NCI-H2107 (cell line): ENCODE results near the gene CHST3.
"Not testable (repeated sequence)": the region's sequence is repeated elsewhere in the genome, so short reads cannot be mapped to it uniquely, and the experiment has no call there.

Source experiments
- DNase-seq: peaks from one replicate; lab custom pipeline; 2025; lab: John Stamatoyannopoulos, UW

CHST3 gene

DNA sequence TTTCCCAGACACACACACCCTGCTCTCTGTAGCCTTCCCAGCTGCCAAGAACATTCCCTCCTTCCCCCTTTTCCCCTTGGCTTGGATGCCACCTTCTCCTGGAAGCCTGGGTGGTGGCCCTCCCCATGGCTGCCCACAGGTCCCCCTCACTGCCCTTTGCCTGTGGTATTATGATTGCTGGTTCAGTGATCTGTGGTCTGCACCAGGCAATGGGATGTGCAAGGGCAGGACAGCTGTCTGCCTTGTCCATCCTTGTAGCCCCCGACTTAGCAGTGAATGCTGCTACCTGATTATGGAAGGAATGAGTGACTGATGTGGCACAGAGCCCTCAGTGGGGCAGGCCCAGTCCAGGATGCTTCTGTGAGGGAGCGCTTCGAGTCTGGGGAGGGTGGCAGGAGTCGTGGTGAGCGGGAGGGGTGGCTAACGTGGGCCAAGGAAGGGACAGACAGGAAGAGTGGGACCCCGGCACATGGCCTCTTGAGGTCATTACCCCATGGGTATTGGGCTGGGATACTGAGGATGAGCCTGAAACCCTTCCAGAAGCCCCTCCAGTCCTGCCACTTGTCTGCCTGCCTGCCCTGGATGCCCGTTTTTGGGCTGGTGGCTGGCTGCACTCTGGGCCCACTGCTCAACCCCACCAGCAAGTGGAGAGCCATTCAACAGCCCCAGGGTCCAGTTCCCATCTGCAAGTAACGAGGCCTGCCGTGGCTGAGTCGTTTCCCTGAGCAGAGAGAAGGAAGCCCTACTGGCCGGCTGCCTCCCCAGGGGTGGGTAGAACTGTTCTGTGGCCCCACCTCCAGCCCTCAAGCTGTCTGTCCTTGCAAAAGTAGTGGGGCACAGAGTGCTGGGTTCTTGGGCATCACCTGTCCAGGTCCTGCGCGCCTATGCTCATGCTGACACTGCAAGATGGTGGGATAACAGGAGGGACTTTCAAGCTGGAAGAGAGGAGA is 8.8 kb downstream of the CHST3 start:
- DNase-seq = no peak

DNA sequence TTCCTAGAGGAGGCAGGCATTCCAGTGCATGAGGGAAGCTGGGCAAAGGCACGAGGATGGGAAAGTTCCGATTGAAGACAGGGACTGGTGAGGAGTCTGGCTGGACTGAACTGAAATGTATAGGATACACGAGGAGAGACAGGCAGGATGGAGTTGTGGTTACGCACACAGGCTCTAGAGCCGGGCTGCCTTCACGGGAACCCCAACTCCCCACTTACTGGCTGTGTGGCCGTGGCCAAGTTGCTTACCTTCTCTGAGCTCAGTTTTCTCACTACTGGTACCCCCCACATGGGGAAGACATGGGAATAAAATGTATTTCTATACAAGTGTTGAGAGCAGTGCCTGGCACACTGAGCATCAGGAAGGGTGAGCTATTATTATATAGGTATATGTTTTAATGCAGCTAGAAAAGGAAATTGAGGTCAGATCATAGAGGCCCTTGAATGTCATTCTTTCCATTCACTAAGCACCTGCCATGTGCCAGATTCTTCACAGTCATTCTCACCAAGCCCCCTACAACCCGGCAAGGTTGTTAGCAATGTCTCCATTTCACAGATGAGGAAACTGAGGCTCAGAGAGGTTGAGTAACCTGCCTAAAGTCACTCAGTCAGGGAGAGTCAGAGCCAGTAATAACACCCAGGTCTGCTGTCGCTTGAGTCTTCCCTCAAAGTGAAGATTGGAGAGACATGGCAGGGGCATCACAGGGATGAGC is 9.7 kb downstream of the CHST3 start:
- no peak for DNase-seq

- no peak for DNase-seq
These were observed 10.4 kb downstream of the CHST3 start for GRCh38 chr10:71974489-71975021.

GRCh38 chr10:71975087-71975870 is 11.1 kb downstream of the CHST3 start:
- DNase-seq = no peak

DNA sequence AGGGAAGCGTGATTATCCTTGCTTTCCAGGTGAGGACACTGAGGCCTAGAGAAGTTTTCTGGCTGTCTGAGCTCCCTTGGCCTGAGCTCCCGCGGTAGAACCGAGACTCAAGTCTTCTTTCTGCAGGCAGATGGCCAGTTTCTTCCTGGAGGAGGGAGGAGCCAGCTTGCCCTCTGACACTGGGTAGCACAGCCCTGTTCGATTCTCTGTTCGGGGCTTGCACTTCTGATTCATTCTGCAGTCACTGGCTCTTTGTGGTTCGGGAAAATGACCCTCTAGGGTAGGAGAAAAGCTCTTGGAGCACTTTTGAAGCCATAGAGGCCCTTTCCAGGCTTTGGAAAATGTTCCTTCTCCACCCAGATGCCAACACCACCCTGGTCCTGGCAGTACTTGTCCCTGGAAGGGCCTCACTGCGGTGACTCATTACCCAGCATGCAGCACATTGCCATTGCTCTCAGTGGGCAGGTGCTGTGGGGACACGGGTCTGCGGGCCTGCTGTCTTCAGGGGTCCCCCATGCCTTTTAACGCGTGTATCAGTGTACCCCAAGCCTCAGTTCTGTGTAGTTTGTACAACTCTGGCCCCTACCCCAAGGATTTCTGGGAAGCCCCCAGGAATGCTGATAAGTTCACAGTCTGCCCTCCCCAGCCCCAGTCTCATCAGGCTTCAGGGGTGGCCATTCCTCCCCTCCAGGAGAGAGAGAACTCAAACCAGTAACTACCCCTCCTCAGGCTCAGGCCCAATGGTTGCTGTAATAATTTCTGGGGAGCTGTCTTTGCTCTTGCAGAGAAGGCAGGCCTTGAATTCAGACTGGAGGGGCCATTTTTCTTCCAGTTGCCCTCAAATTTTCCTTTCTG is 11.9 kb downstream of the CHST3 start:
- no peak for DNase-seq

DNA sequence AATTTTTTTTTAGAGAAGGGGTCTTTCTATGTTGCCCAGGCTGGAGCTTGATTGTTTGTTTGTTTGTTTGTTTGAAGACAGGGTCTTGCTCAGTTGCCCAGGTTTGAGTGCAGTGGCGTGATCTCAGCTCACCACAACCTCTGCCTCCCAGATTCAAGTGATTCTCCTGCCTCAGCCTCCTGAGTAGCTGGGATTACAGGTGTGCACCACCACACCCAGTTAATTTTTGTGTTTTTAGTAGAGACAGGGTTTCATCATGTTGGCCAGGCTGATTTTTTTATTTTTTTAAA is 13.4 kb downstream of the CHST3 start:
- DNase-seq = not testable (repeated sequence)

- DNase-seq = no peak
These were observed 14.3 kb downstream of the CHST3 start for GRCh38 chr10:71978476-71978875.

DNA sequence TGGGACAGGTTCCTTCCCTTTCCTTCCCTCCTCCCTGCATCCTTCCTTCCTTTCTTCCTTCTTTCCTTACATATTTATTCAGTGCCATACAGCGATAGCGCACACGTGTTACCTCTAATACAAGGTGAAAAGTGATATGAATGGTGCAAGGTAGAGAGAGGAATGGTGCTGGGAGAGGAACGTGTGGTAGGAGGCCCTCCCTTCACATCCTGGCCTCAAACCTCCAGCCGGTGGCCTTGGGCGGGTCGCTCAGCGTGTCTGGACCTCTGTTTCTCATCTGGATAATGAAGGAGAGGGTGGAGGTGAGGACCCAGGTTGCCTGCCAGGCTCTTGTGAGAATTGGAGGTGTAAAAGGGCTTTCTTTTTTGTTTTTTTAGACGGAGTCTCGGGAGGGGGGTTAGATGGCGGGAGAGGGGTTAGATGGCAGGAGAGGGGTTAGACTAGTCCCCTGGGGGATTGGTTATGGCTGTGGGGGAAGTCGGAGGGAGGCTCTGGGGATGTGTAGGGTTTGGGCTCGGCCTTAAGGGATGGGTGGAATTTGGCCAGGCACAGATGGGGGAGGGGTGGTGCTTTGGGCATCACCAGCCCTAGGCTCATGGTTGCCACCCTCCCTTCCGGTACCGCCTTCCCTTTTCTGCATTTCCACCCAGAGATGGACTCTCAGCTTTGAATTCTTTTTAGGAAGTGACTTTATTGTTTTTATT is 14.9 kb downstream of the CHST3 start:
- no peak for DNase-seq

GRCh38 chr10:71979692-71980062 is 15.5 kb downstream of the CHST3 start:
- no peak for DNase-seq

DNA sequence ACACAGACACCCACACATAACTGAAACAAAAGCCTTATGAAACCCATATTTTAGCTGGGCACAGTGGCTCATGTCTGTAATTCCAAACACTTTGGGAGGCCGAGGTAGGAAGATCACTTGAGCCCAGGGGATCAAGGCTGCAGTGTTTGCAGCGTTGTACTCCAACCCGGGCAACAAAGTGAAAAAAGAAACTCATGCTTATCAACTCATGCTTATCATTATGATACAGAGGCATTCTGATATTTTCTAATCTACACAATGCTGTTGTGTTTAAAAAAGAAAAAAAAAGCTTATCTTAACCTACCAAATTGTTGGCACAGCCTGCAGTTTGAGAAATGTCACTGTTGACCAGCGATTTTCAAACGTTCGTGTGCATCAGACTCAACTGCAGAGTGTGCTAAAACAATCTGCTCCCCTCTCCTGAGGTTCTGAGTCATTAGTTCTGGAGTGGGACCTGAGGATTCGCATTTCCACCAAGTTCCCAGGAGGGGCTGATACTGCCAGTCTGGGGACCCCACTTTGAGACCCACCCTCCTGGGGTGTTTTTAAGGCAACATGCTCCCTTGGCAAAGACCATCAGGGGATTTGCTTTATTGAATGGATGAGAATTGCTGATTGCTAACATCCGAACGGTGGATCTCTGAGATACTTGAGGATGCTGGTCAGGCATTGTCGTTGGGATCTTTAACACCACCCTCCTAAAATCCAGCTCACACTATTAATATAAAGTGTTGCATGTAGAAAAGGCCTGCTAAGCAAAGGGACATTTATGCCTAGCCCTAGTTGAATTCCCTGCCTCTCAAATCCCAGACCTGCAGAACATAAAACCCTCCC is 16.2 kb downstream of the CHST3 start:
- no peak for DNase-seq

GRCh38 chr10:71981015-71981875 is 17.1 kb downstream of the CHST3 start:
- no peak for DNase-seq

- no peak for DNase-seq
These were observed 17.7 kb downstream of the CHST3 start for GRCh38 chr10:71981876-71982230.

GRCh38 chr10:71982269-71983178 is 18.3 kb downstream of the CHST3 start:
- DNase-seq = no peak

DNA sequence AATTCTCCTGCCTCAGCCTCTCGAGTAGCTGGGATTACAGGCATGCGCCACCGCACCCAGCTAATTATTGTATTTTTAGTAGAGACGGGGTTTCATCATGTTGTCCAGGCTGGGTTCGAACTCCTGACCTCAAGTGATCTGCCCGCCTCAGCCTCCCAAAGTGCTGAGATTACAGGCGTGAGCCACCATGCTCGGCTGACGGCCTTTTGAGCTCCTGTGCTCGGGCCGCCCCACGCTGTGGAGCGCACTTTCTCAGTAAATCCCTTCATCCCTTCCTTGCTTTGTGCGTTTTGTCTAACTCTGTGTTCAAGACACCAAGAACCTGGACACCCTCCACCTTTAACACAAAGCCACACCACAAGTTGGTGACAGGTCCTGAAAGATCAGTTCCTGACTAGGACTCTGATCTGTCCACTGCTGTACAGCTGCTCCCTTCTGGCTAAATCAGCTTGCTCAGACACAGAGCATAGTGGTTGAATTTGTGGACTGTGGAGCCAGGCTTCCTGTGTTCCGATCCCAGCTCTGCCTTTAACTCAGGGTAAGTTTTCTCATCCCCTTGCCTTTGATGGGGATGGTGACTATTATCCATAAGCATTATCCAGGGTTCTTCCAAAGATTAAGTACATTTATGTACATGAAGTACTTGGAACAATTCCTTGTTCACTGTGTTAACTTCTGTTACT is 20.1 kb downstream of the CHST3 start:
- no peak for DNase-seq

- DNase-seq = no peak
These were observed 20.7 kb downstream of the CHST3 start for GRCh38 chr10:71984809-71985388.

- DNase-seq = no peak
These were observed 21.5 kb downstream of the CHST3 start for GRCh38 chr10:71985542-71986250.
